H1 (cell line): ENCODE results near the gene PILRB. TPM values are rescaled to one million over a fixed set of nuclear protein-coding genes. Genes with fewer than 3 reads are reported as not detected.

Source experiments
- CTBP2 ChIP-seq: IDR thresholded peaks from 2 replicates; pipeline ENCODE4 v1.7.0; 2011; ENCODE audit warnings: borderline replicate concordance, mild to moderate bottlenecking, moderate library complexity, mixed read lengths, low read length; ENCODE audit not compliant: insufficient read depth, insufficient read length
- FOSL1 ChIP-seq: IDR thresholded peaks from 2 replicates; pipeline ENCODE4 v1.6.1; 2011; ENCODE audit warnings: mild to moderate bottlenecking, low read depth, low read length, moderate library complexity; ENCODE audit not compliant: insufficient read depth
- GABPA ChIP-seq: IDR thresholded peaks from 2 replicates; pipeline ENCODE4 v1.6.1; 2011; ENCODE audit warnings: mild to moderate bottlenecking, low read length, moderate library complexity, borderline replicate concordance; ENCODE audit not compliant: insufficient read depth
- GTF2F1 ChIP-seq: IDR thresholded peaks from 2 replicates; pipeline ENCODE4 v1.6.1; 2012; ENCODE audit warnings: low read depth, low read length, improper control_type of control experiment, borderline replicate concordance
- polyA plus RNA-seq, 7 experiments: library from polyadenylated mRNA; depleted of rRNA in 3 of 7; stranded (reverse) in 5 of 7; unstranded in 2 of 7; fragments of >200 nt in 5 of 7; fragments of 200-250 nt in 2 of 7; gene quantifications; 1 replicate in 5 of 7; 2 replicates in 1 of 7; 4 replicates in 1 of 7; pipeline versions ENCODE4 v1.2.1 to v1.2.3, GENCODE V29; 2011 to 2013; ENCODE audit warnings: missing spikeins in 2 of 7, mixed read lengths in 2 of 7
- total RNA-seq: library from RNA; stranded (reverse); fragmentation: NEBNext Ultra II Directional; extraction: Animal tissue kit (Norgen Biotek cat#: 25700); gene quantifications from 2 replicates; pipeline ENCODE4 v1.2.1, GENCODE V29; 2021

PILRB gene
- total and polyA plus RNA-seq, 2 of the 8 experiments (the other 6 are each of a cell fraction or from before 2014, with no cell fraction given): 32.2 to 49.9 TPM

DNA sequence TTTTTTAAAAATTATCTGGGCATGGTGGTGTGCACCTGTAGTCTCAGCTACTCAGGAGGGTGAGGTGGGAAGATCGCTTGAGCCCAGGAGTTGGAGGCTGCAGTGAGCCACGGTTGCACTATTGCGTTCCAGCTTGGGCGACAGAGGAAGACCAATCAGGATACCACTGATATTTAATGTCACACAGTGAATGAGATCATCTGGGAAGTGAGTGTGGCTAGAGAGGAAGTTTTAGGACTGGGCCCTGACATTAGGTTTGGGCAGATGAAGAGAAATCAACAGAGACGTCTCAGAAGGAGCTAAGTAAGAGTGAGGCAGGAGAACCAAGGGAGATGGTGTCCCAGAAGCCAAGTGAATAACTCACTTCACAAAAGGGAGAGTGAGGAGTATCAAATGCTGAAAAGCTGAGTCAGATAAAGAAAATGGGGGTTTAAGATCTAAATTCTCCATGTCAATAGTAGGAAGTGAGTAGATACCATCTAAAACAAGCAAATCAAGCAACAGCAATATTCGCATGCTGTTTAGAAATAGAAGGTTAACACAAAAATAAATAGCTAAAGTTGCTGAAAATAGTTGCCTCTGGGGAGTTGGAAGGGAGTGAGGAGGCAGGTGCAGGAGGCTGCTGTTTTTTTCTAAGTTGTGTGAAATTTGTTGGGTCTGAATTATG, 26.8 kb downstream of the PILRB start (continued):
- TF ChIP-seq CTBP2: no peak
- no peak for TF ChIP-seq FOSL1
- TF ChIP-seq GTF2F1: no peak
- no peak for TF ChIP-seq GABPA
